ENCODE data around the gene OPCML.

Gene OPCML

GRCh38 chr11:132578580-132578979 lies 953.7 kb downstream of the OPCML start:
- no peaks in the 10 kb centered on the region for H3K79me2 ChIP-seq (ENCODE audit: insufficient read depth, low read length)
- H3K9ac ChIP-seq (ENCODE audit: low read length), result no peak overlapping the region
- no peaks in the 10 kb centered on the region for H3F3A ChIP-seq (ENCODE audit: insufficient read depth)
- H2AFZ ChIP-seq (ENCODE audit: low read depth, low read length, severe bottlenecking), result no peak overlapping the region
- H3K4me3 ChIP-seq (ENCODE audit: insufficient read depth, low read length, poor library complexity, severe bottlenecking), result no peak overlapping the region
- no peak overlapping the region for H3K4me2 ChIP-seq (ENCODE audit: low read depth, low read length, poor library complexity, severe bottlenecking)
- no peaks in the 10 kb centered on the region for H4K20me1 ChIP-seq (ENCODE audit: low read depth, low read length)
- no peak overlapping the region for H3K27ac ChIP-seq (ENCODE audit: low read depth, low read length)
- no peaks in the 10 kb centered on the region for H3K27me3 ChIP-seq (ENCODE audit: low read length)
- TF ChIP-seq EZH2phosphoT487 (conservative IDR thresholded peaks at IDR 0.05; ENCODE audit: low read length) (no peak), CTCF (IDR thresholded peaks at IDR 0.05; ENCODE audit: insufficient read depth, low read length, poor library complexity, severe bottlenecking) (no peak)
- no peaks in the 10 kb centered on the region for H3K36me3 ChIP-seq (ENCODE audit: low read length)
- no peaks in the 10 kb centered on the region for H3K9me3 ChIP-seq (ENCODE audit: insufficient read depth, low read length)
- no peaks in the 10 kb centered on the region for H3K9me2 ChIP-seq (replicated peaks; ENCODE audit: insufficient read depth, low read length)

- no peaks in the 10 kb centered on the region for H3K36me3 ChIP-seq (ENCODE audit: low read length)
- H4K20me1 ChIP-seq (ENCODE audit: low read depth, low read length), result no peaks in the 10 kb centered on the region
- no peak overlapping the region for H3K9ac ChIP-seq (ENCODE audit: low read length)
- TF ChIP-seq EZH2phosphoT487 (conservative IDR thresholded peaks at IDR 0.05; ENCODE audit: low read length) (no peak), CTCF (IDR thresholded peaks at IDR 0.05; ENCODE audit: insufficient read depth, low read length, poor library complexity, severe bottlenecking) (no peak)
- H3K9me2 ChIP-seq (replicated peaks; ENCODE audit: insufficient read depth, low read length), result no peaks in the 10 kb centered on the region
- H3K4me3 ChIP-seq (ENCODE audit: insufficient read depth, low read length, poor library complexity, severe bottlenecking), result no peak overlapping the region
- H2AFZ ChIP-seq (ENCODE audit: low read depth, low read length, severe bottlenecking), result no peak overlapping the region
- no peak overlapping the region for H3K27ac ChIP-seq (ENCODE audit: low read depth, low read length)
- no peaks in the 10 kb centered on the region for H3K79me2 ChIP-seq (ENCODE audit: insufficient read depth, low read length)
- no peak overlapping the region for H3K4me2 ChIP-seq (ENCODE audit: low read depth, low read length, poor library complexity, severe bottlenecking)
- no peaks in the 10 kb centered on the region for H3F3A ChIP-seq (ENCODE audit: insufficient read depth)
- no peaks in the 10 kb centered on the region for H3K27me3 ChIP-seq (ENCODE audit: low read length)
- no peaks in the 10 kb centered on the region for H3K9me3 ChIP-seq (ENCODE audit: insufficient read depth, low read length)
Observed at GRCh38 chr11:132576706-132577105, 955.6 kb downstream of the OPCML start.

- no peak overlapping the region for H3K4me2 ChIP-seq (ENCODE audit: low read depth, low read length, poor library complexity, severe bottlenecking)
Observed at GRCh38 chr11:132564091-132564885, 968.0 kb downstream of the OPCML start.

More at GRCh38 chr11:132564091-132564885, 968.0 kb downstream of the OPCML start:
- no peaks in the 10 kb centered on the region for H3F3A ChIP-seq (ENCODE audit: insufficient read depth)
- H3K79me2 ChIP-seq (ENCODE audit: insufficient read depth, low read length), result no peaks in the 10 kb centered on the region
- H3K9me3 ChIP-seq (ENCODE audit: insufficient read depth, low read length), result no peaks in the 10 kb centered on the region
- H4K20me1 ChIP-seq (ENCODE audit: low read depth, low read length), result no peaks in the 10 kb centered on the region
- no peaks in the 10 kb centered on the region for H3K9me2 ChIP-seq (replicated peaks; ENCODE audit: insufficient read depth, low read length)
- no peak overlapping the region for H3K4me3 ChIP-seq (ENCODE audit: insufficient read depth, low read length, poor library complexity, severe bottlenecking)
- H3K27me3 ChIP-seq (ENCODE audit: low read length), result no peaks in the 10 kb centered on the region
- no peak overlapping the region for H3K27ac ChIP-seq (ENCODE audit: low read depth, low read length)
- no peaks in the 10 kb centered on the region for H3K36me3 ChIP-seq (ENCODE audit: low read length)
- H2AFZ ChIP-seq (ENCODE audit: low read depth, low read length, severe bottlenecking), result no peak overlapping the region
- no peak overlapping the region for H3K9ac ChIP-seq (ENCODE audit: low read length)
- no peak for TF ChIP-seq CTCF (IDR thresholded peaks at IDR 0.05; ENCODE audit: insufficient read depth, low read length, poor library complexity, severe bottlenecking)
- TF ChIP-seq EZH2phosphoT487 (conservative IDR thresholded peaks at IDR 0.05; ENCODE audit: low read length), result no peak
